H1 (cell line): Measurements from ENCODE around the gene DOK6. TPM values are rescaled to one million over a fixed set of nuclear protein-coding genes. Genes with fewer than 3 reads are reported as not detected.

Experiments used
- CTCF ChIA-PET: fragments of 300-600 bp; sonication (Branson Sonifier 250); formaldehyde crosslinking; loops from one replicate; lab custom pipeline; 2021; ENCODE audit not compliant: partially characterized antibody; lab: Charles Lee
- POLR2A ChIA-PET: fragments of 300-600 bp; sonication (Branson Sonifier 250); formaldehyde crosslinking; loops from one replicate; lab custom pipeline; 2021; ENCODE audit warnings: inconsistent platforms; ENCODE audit not compliant: partially characterized antibody; lab: Charles Lee
- DNase-seq, 2 experiments: peaks; one replicate each; pipeline versions ENCODE4 v3.0.0 to v3.0.0-alpha.2; 2010 to 2022; ENCODE audit warnings: low spot score in 2 of 2, low read depth in 1 of 2, mixed read lengths in 1 of 2
- FAIRE-seq: peaks from 2 replicates; lab custom pipeline; 2011; peaks lifted over from hg19 to GRCh38; lab: Jason Lieb, UNC
- H2AFZ ChIP-seq: 2 replicates; pipeline ENCODE4 v1.8.1; 2012; ENCODE audit warnings: low read length, inconsistent platforms
- H2AK5ac ChIP-seq: 2 replicates; pipeline ENCODE4 v1.6.1; 2013; ENCODE audit warnings: low read depth, low read length
- H2BK120ac ChIP-seq: replicated peaks from 2 replicates; pipeline ENCODE3; 2013; ENCODE audit warnings: low read depth, low read length, inconsistent platforms
- H2BK12ac ChIP-seq: 2 replicates; pipeline ENCODE4 v1.6.1; 2013; ENCODE audit warnings: low read depth, low read length
- H2BK15ac ChIP-seq: 2 replicates; pipeline ENCODE4 v1.6.1; 2013; ENCODE audit warnings: low read length
- H2BK20ac ChIP-seq: 2 replicates; pipeline ENCODE4 v1.6.1; 2013; ENCODE audit warnings: low read length
- H2BK5ac ChIP-seq: 2 replicates; pipeline ENCODE4 v1.6.1; 2013; ENCODE audit warnings: low read depth, low read length
- H3K14ac ChIP-seq: 2 replicates; pipeline ENCODE4 v1.6.1; 2013; ENCODE audit warnings: inconsistent platforms; ENCODE audit not compliant: insufficient read length
- H3K18ac ChIP-seq: 2 replicates; pipeline ENCODE4 v1.6.1; 2013; ENCODE audit warnings: low read length; ENCODE audit errors: extremely low read depth
- H3K23ac ChIP-seq: 2 replicates; pipeline ENCODE4 v1.6.1; 2013; ENCODE audit warnings: inconsistent platforms; ENCODE audit not compliant: insufficient read length
- H3K23me2 ChIP-seq: 2 replicates; pipeline ENCODE4 v1.6.1; 2013; ENCODE audit warnings: low read depth, low read length
- H3K27ac ChIP-seq: 2 replicates; pipeline ENCODE4 v1.6.1; 2011; ENCODE audit warnings: low read depth, low read length, inconsistent platforms
- H3K27me3 ChIP-seq, 4 experiments: replicated peaks in 1 of 4; 1 replicate in 1 of 4; 2 replicates in 3 of 4; pipeline versions ENCODE4 v1.6.1 to v1.8.1; 2011 to 2013; ENCODE audit warnings: low read length in 3 of 4, mild to moderate bottlenecking in 3 of 4, inconsistent platforms in 2 of 4, mixed read lengths in 2 of 4, moderate library complexity in 1 of 4; ENCODE audit not compliant: control insufficient read depth in 3 of 4, insufficient read depth in 3 of 4; ENCODE audit errors: extremely low read depth in 1 of 4
- H3K36me3 ChIP-seq, 4 experiments: 2 replicates each; pipeline versions ENCODE4 v1.6.1 to v1.8.1; 2011 to 2013; ENCODE audit warnings: mild to moderate bottlenecking in 4 of 4, low read length in 3 of 4, moderate library complexity in 2 of 4, control low read depth in 1 of 4, inconsistent platforms in 1 of 4; ENCODE audit not compliant: insufficient read depth in 4 of 4, control insufficient read depth in 2 of 4
- H3K4ac ChIP-seq: replicated peaks from 2 replicates; pipeline ENCODE3; 2013; ENCODE audit warnings: low read length, low read depth, mixed read lengths, inconsistent platforms; ENCODE audit not compliant: insufficient read length
- H3K4me1 ChIP-seq, 4 experiments: replicated peaks in 1 of 4; 1 replicate in 1 of 4; 2 replicates in 3 of 4; pipeline versions ENCODE4 v1.6.1 to v1.8.1; 2011 to 2013; ENCODE audit warnings: low read length in 3 of 4, inconsistent platforms in 2 of 4, mixed read lengths in 1 of 4; ENCODE audit not compliant: insufficient read depth in 4 of 4, control insufficient read depth in 3 of 4
- H3K4me2 ChIP-seq, 2 experiments: 2 replicates each; pipeline versions ENCODE4 v1.6.1 to v1.8.1; 2011 to 2013; ENCODE audit warnings: low read depth in 2 of 2, low read length in 2 of 2, control low read depth in 1 of 2, inconsistent platforms in 1 of 2, mild to moderate bottlenecking in 1 of 2; ENCODE audit not compliant: insufficient read depth in 1 of 2
- H3K4me3 ChIP-seq, 4 experiments: fragments of 200-600, 300-600 bp in 1 of 4; sonication (generic), shearing (Covaris generic), sonication (Bioruptor Twin) in 1 of 4; 2 replicates each; pipeline versions ENCODE4 v1.5.1 to v1.8.1; 2011 to 2016; ENCODE audit warnings: low read length in 4 of 4, low read depth in 3 of 4, control low read depth in 2 of 4, inconsistent platforms in 2 of 4, mild to moderate bottlenecking in 2 of 4, mixed read lengths in 1 of 4, moderate library complexity in 1 of 4; ENCODE audit not compliant: insufficient read depth in 2 of 4; ENCODE audit errors: extremely low read depth in 1 of 4
- H3K56ac ChIP-seq: replicated peaks from 2 replicates; pipeline ENCODE3; 2013; ENCODE audit warnings: low read depth, mild to moderate bottlenecking, mixed read lengths, low read length, inconsistent platforms; ENCODE audit not compliant: insufficient read length
- H3K79me1 ChIP-seq: 2 replicates; pipeline ENCODE4 v1.6.1; 2013; ENCODE audit warnings: low read depth, low read length, control low read depth
- H3K79me2 ChIP-seq, 2 experiments: 2 replicates each; pipeline versions ENCODE4 v1.6.1 to v1.8.1; 2012 to 2013; ENCODE audit warnings: low read length in 2 of 2, mild to moderate bottlenecking in 2 of 2, inconsistent platforms in 1 of 2; ENCODE audit not compliant: insufficient read depth in 2 of 2, control insufficient read depth in 1 of 2
- H3K9ac ChIP-seq, 4 experiments: replicated peaks in 1 of 4; 1 replicate in 1 of 4; 2 replicates in 3 of 4; pipeline versions ENCODE4 v1.6.1 to v1.8.1; 2011 to 2013; ENCODE audit warnings: low read depth in 3 of 4, low read length in 3 of 4, control low read depth in 2 of 4, mild to moderate bottlenecking in 2 of 4, moderate library complexity in 2 of 4, inconsistent platforms in 1 of 4; ENCODE audit errors: extremely low read depth in 1 of 4
- H3K9me3 ChIP-seq, 2 experiments: 2 replicates each; pipeline versions ENCODE4 v1.6.1 to v1.8.1; 2012 to 2013; ENCODE audit warnings: mild to moderate bottlenecking in 2 of 2, moderate library complexity in 2 of 2, control low read depth in 1 of 2, inconsistent platforms in 1 of 2, low read depth in 1 of 2, low read length in 1 of 2, mixed read lengths in 1 of 2; ENCODE audit not compliant: insufficient read depth in 2 of 2
- H4K20me1 ChIP-seq, 2 experiments: replicated peaks in 1 of 2; 2 replicates each; pipeline versions ENCODE3 to v1.8.1; 2011 to 2013; ENCODE audit warnings: inconsistent platforms in 2 of 2, low read length in 2 of 2, mild to moderate bottlenecking in 1 of 2; ENCODE audit not compliant: insufficient read depth in 2 of 2, control insufficient read depth in 1 of 2
- H4K5ac ChIP-seq: 2 replicates; pipeline ENCODE4 v1.6.1; 2013; ENCODE audit warnings: low read length, low read depth, mixed read lengths, inconsistent platforms; ENCODE audit not compliant: insufficient read length
- H4K8ac ChIP-seq: 2 replicates; pipeline ENCODE4 v1.8.0; 2013; ENCODE audit warnings: mild to moderate bottlenecking, moderate library complexity, low read length, inconsistent platforms; ENCODE audit not compliant: insufficient read depth; ENCODE audit errors: extremely low read depth
- H4K91ac ChIP-seq: replicated peaks from 2 replicates; pipeline ENCODE3; 2013; ENCODE audit warnings: low read length, mixed read lengths, inconsistent platforms; ENCODE audit not compliant: insufficient read length
- CBX8 ChIP-seq: fragments of 300-800, 300-1000 bp; sonication (generic); IDR thresholded peaks from 2 replicates; pipeline ENCODE4 v1.7.1; 2016; ENCODE audit warnings: low read depth, low read length, borderline replicate concordance
- CEBPB ChIP-seq: IDR thresholded peaks from 2 replicates; pipeline ENCODE4 v1.6.1; 2012; ENCODE audit warnings: low read depth, low read length
- E2F6 ChIP-seq: IDR thresholded peaks from 2 replicates; pipeline ENCODE4 v1.6.1; 2012; ENCODE audit warnings: inconsistent platforms
- HDAC6 ChIP-seq: IDR thresholded peaks from one replicate; pipeline ENCODE4 v1.7.1; 2012; ENCODE audit warnings: low read depth, mild to moderate bottlenecking, inconsistent platforms, low read length, moderate library complexity
- RFX5 ChIP-seq: IDR thresholded peaks from 2 replicates; pipeline ENCODE4 v1.6.1; 2011; ENCODE audit warnings: low read depth, low read length, improper control_type of control experiment, borderline replicate concordance
- TBP ChIP-seq: IDR thresholded peaks from 2 replicates; pipeline ENCODE4 v1.6.1; 2011; ENCODE audit warnings: low read depth, low read length, improper control_type of control experiment
- WGBS, 2 experiments: shearing (Covaris generic) in 1 of 2; methylation state at CpG; one replicate each; pipeline versions ENCODE4 v1.1.6 to v1.1.7; 2013 to 2015; ENCODE audit warnings: low lambda C conversion rate in 2 of 2, mixed read lengths in 2 of 2, inconsistent platforms in 1 of 2, low coverage in 1 of 2, missing lambda C conversion rate in 1 of 2; ENCODE audit not compliant: insufficient replicate concordance in 2 of 2, insufficient coverage in 1 of 2, insufficient read length in 1 of 2; ENCODE audit errors: extremely low coverage in 1 of 2, missing lambda C conversion rate in 1 of 2; 5-methylcytosine and 5-hydroxymethylcytosine counted together
- polyA plus RNA-seq, 7 experiments: library from polyadenylated mRNA; depleted of rRNA in 3 of 7; stranded (reverse) in 5 of 7; unstranded in 2 of 7; fragments of >200 nt in 5 of 7; fragments of 200-250 nt in 2 of 7; gene quantifications; 1 replicate in 5 of 7; 2 replicates in 1 of 7; 4 replicates in 1 of 7; pipeline versions ENCODE4 v1.2.1 to v1.2.3, GENCODE V29; 2011 to 2013; ENCODE audit warnings: missing spikeins in 2 of 7, mixed read lengths in 2 of 7
- total RNA-seq: library from RNA; stranded (reverse); fragmentation: NEBNext Ultra II Directional; extraction: Animal tissue kit (Norgen Biotek cat#: 25700); gene quantifications from 2 replicates; pipeline ENCODE4 v1.2.1, GENCODE V29; 2021

Gene DOK6
- total and polyA plus RNA-seq, 2 of the 8 experiments (the other 6 are each of a cell fraction or from before 2014, with no cell fraction given): 0.33 to 0.50 TPM

- no peak overlapping the region for H2BK5ac ChIP-seq
- FAIRE-seq (no peak), DNase-seq (no peak)
- H3K9ac ChIP-seq: no peak overlapping the region
- no peak overlapping the region for H2AK5ac ChIP-seq
- H3K18ac ChIP-seq: no peak overlapping the region
- no peak overlapping the region for H3K56ac ChIP-seq
- POLR2A ChIA-PET: no interaction called here
- no peaks in the 10 kb centered on the region for H4K20me1 ChIP-seq
- H2BK20ac ChIP-seq: no peak overlapping the region
- H3K27ac ChIP-seq: no peak overlapping the region
- H3K4me2 ChIP-seq: no peak overlapping the region
- H3K27me3 ChIP-seq: no peaks in the 10 kb centered on the region
- TF ChIP-seq E2F6: no peak
- no peak for TF ChIP-seq RFX5
- no peak for TF ChIP-seq CBX8
- TF ChIP-seq TBP: no peak
- no peak for TF ChIP-seq CEBPB
- no peak for TF ChIP-seq HDAC6
- no peak overlapping the region for H2BK15ac ChIP-seq
- no peaks in the 10 kb centered on the region for H3K79me2 ChIP-seq
- H3K9me3 ChIP-seq: no peaks in the 10 kb centered on the region
- H2BK120ac ChIP-seq: no peak overlapping the region
- no peak overlapping the region for H3K14ac ChIP-seq
- no peaks in the 10 kb centered on the region for H3K4me1 ChIP-seq
- no peaks in the 10 kb centered on the region for H3K23me2 ChIP-seq
- H3K36me3 ChIP-seq: no peaks in the 10 kb centered on the region
- H2BK12ac ChIP-seq: no peak overlapping the region
- H3K4ac ChIP-seq: no peak overlapping the region
- no peak overlapping the region for H4K5ac ChIP-seq
- WGBS, 2 experiments: 80% methylated on average over 2 of the region's 2 CpGs; no CpG with 5 or more reads in 1 of the 2 experiments
- H3K4me3 ChIP-seq: no peak overlapping the region
- CTCF ChIA-PET: interaction anchor here (0.6 kb wide), 1 partner anchor 511 kb away, joined by 5 read pairs; no protein-coding TSS in a partner anchor
- H3K23ac ChIP-seq: no peak overlapping the region
- H3K79me1 ChIP-seq: no peaks in the 10 kb centered on the region
- no peak overlapping the region for H2AFZ ChIP-seq
- no peak overlapping the region for H4K91ac ChIP-seq
- no peak overlapping the region for H4K8ac ChIP-seq
Measured at GRCh38 chr18:69371729-69372128, 29.0 kb upstream of the DOK6 start.
